GM19193 (cell line): ENCODE results near the gene ABAT.

Experiments used
- POLR2A ChIP-seq: IDR thresholded peaks from 4 replicates; pipeline ENCODE4 v1.6.1; 2011; ENCODE audit not compliant: insufficient read depth, insufficient read length; ENCODE audit errors: extremely low read depth

ABAT gene

DNA sequence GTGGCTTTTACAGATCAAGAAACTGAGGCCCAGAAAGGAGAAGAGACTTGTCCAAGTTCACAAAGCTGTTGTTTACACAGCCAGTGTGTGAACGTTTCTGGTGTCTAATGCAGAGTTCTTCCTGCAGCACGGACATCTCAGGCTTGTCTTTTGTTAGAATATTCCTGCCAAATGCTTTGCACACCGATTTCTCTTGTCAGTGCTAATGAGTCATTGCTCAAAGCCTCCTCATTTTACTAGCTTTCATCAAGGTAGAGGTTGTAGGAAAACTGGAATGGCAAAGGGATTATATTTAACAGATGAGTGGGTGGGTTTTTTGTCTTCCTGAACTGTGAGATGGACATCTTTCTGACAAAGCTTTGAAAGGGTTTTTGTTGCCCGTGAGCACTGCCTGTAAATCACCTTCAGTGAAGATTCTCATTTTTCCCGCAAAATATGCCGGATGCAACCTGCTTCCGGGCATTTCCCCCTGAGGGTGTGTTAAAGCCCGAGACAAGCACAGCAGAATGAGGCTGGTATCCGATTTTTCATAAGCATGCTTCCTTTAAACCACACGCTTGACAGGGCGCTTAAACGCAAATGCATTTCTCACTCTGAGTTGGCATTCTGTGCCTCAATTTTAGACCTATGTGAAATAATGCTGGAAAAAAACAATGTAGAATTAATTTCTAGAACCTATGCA is 137.9 kb downstream of the ABAT start:
- TF ChIP-seq POLR2A, result no peak

DNA sequence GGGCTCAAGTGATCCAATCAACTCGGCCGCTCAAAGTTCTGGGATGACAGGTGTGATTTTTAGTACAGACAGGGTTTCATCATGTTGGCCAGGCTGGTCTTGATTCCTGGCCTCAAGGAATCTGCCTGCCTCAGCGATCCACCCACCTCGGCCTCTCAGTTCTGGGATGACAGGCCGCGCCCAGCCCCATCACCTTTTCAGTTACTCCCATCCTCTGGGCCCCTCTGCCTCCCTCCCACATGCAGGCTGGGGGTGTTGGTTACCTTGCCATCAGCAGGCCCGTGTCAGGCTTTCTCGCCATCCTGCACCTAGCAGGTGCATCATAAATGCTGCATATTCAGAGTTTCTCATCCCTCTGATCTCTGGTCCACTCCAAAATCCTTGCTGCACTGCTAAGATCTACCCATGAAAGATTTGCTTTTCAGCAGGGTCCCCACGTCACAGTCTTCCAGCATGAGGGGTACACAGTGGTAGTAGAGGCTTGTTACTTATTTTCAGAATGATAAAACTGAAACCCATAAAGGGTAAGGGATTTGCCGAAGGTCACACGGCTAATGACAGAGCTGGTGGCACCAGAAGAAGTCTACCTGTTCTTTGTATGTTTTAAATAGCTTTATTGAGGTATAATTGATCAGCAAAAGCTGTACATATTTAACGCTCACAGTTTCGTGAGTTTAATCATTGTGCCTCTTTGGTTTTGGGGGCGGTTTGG is 139.8 kb downstream of the ABAT start:
- no peak for TF ChIP-seq POLR2A

DNA sequence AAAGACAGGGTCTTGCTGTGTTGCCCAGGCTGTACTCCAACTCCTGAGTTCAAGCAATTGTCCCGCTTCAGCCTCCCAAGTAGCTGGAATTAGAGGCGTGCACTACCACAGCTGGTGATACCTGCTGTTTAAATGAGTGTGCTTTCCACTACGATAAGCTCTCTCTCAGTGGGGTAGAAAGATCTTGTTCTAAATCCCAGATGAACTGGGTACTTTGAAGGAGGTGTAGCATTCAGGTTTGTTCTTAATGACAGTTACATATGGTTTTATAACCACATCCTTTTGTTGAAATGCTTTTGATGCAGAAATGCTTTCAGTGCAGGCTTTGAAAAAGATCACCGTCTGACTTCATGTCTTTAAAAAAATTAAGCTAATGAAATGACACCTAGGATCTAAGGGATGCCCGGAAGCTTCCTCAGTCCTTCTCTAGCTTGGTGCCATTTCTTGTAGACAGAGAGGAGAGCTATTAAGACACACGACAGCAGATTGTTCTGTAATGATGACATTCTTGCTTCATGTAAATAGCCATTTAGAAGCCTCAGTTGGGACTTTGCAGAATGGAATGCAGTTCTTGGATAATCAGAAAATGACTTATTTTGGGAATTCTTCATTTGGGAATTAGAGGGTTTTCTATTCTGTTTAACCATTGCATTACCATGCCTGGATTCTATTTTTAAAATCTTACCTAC is 142.7 kb downstream of the ABAT start:
- TF ChIP-seq POLR2A, result no peak

DNA sequence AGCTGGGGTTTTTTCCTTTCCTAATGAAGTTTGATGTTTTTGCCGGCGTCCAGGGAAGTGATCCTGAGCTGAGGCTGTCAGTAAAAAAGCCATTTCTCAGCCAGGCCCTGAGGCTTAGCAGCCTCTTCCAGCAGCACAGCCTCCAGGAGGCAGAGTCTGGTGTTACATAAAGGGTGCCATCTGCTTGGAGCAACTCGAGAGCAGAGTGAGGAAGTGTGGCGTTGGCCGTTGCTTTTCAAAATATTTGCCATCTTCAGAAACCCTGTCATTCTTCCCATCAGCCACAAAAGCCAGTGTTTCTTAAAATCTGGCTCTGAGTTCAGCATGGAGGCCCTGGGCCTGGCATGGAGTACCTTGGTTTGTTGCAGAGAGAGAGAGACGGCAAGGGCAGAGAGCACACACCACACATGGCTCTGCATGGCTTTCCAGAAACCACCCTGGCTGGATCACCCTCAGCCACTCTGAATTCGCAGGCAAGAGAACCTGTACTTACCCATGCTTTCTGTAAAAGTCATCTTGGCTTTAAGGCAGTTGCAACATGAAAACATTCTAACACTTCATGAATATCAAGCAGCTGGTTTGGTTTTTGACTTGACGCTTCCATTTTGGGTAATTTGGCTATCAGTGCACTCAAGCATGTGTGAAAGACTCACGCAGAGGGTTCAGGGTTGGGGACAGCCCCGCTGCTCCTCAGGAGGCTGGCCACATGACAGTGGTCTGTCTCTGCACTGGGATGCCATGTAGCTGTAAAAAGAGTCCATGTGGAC is 144.3 kb downstream of the ABAT start:
- no peak for TF ChIP-seq POLR2A

DNA sequence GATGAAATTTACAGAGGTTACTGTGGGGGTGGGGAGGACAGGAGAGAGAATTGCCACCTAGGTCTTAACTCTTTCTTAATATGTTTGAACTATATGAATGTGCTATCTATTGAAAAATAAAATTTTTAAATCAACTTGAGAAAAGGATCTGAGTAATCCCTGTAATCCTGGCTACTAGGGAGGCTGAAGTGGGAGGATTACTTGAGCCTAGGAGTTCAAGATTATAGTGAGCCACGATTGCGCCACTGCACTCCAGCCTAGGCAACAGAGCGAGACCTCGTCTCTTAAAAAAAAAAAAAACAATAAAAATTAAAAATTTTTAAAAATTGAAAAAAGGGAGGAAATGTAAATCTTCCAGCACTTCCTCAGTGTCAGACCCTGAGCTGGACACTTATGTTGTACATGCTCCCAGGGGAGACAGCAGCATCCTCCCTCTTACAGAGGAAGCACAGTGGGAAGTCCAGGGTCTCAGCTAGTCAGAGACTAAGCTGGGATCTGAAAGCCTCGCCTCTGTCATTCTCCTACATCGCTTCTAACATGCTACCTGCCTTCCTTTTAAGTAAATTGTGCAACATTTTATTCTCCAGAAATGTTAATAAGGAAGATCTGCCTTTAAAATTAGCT is 145.1 kb downstream of the ABAT start:
- no peak for TF ChIP-seq POLR2A

DNA sequence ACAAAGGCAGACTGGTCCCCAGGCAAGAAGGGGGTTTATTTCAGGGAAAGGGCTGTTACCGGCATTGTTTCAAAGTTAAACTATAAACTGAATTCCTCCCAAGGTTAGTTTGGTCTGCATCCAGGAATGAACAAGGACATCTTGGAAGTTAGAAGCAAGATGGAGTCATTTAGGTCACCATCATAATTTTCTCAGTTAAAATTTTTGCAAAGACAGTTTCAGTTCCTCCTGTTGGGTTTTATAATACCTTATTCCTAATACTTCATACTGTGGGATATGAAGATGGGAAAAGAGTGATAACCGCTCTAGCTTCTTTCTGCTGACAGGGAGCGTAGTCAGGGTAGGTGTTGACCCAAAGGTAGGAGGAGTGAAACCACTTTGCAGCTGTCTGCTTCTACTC is 148.0 kb downstream of the ABAT start:
- TF ChIP-seq POLR2A, result no peak

DNA sequence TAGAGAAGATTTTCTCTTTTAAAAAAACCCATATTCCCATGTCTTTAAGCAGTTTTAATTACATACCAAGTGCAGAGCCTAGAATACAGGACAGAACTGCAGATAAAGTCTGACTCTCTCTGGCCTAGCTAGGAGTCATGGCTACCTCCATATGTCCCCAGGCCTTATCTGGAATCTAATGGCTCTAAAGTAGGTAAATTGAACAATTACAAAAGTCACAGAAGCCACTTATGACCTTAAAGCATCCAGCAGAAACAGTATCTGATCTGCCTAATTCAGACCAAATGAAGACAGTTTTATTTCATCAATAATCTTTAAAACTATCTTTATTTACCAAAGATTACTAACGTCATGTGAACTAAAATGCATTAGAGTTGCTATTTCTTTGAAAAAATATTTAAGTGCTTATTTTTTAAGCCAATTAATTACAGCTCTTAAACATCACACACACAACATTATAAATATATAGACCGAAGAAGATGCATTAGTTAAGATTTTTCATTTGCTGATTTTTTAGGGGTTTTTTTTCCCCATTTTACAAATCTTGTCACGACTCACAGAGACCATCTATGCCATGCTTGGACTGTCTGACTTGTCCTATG is 152.0 kb downstream of the ABAT start:
- TF ChIP-seq POLR2A, result no peak

DNA sequence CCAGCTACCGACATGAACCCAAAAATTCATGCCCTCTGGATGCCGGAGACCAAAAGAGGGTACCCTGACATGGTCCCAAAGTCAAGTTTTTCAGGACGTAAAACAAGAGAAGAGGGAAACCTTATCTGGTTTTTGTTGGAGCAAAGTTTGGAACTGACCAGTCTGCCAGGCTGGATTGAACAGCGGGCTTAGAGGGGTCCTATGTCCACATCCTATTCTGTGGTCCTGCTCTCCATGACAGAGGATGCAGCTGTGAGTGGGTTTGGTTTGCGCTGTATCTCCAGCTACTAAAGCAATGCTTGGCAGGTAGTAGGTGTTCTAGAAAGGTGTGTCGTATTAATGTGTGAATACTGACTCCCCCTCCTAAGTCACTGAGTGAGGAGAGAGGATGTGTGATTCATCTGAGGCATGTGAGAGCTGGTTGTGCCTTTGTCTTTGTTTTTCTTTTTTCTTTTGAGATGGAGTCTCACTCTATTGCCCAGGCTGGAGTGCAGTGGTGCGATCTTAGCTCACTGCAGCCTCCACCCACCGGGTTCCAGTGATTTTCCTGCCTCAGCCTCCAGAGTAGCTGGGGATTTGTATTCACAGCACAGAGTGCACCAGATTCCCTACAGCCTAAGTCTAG is 154.2 kb downstream of the ABAT start:
- no peak for TF ChIP-seq POLR2A

DNA sequence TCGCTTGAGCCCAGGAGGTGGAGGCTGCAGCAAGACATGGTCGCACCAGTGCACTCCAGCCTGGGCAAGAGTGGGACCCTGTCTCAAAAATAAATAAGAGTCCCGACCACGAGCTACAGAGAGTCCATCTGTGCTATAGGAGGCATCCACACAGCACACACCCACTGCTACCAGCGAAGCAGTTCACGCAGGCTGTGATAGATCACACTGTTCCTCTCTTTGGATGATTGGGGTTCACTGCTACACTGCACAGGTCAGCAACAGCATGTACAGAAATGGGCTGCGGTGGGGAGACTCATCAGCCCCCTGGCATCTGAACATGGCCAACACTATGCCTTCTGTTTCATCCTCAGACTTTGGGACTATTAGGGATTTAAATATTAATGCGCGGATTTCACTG is 157.0 kb downstream of the ABAT start:
- no peak for TF ChIP-seq POLR2A

DNA sequence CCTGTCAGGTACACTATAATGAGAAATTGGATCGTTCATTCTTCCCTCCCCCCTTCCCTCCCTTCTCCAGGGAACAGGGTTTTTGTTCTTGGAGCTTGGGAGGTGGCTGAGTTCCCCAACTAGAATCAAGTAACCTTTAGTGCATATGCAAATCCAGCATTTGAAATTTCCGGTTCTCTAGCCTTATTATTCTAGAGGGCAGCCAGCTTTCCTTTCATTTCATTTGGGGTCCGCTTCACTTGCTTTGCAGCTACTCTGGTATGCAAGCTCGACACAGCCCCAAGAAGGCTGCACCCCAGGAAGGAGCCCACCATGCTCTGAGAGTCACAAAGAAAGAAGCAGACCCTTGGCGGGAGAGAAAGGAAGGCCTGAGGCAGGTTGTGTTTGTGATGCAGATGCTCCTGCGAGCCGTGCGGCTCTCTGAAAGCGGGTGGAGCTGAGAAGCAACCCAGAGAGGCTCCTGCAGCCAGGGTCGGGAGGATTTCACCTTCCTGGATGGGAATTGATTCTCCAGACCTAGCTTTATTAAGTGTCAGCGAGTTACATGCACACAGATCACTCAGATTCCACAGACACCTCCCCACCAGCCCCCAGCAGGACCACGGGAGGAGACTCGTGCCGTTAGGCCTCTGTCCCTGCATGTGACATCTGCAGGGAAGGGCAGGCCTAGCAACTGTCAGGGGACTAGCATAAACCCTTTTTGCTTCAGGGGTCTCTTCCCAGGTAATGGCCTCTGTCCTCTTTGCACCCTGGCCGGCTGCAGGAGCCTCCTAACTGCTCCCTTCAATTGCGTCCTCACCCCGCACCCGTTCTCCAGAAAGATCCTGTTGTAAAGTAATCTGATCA is 157.7 kb downstream of the ABAT start:
- TF ChIP-seq POLR2A, result peak; percentile 10

DNA sequence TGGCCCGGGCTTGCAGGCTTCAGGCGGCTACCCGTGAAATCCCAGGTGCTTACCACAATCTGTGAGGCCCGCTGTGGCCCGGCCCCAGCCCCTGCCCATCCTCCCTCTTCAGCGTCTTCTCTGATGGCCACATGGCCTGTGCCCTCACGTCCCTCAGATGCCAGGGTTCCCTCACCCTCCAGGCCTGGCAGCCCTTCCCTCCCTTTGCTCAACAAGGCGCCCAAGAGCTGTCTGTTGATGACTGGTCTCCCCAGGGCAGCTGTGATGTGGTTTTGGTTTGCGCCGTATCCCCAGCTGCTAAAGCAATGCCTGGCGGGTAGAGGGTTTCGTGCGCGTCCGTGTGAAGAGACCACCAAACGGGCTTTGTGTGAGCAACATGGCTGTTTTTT is 158.3 kb downstream of the ABAT start:
- no peak for TF ChIP-seq POLR2A
